HCT116 (cell line): ENCODE measurements around the gene SLC25A45. TPM values are rescaled to one million over a fixed set of nuclear protein-coding genes. Genes with fewer than 3 reads are reported as not detected.

Source experiments
- ATAC-seq: fragments of 200-7000 bp; cut with Tn5 transposase; 2 replicates; pipeline ENCODE4 v1.9.1; 2020; ENCODE audit warnings: mild to moderate bottlenecking, moderate library complexity
- BruUV-seq: library from RNA; stranded (reverse); fragments of 400-500 nt; replicated peaks from 2 replicates; lab custom pipeline; 2021; lab: Mats Ljungman, UMichigan
- CTCF ChIA-PET: fragments of 300-600 bp; sonication (Branson Sonifier 250); formaldehyde crosslinking; loops from one replicate; lab custom pipeline; 2021; ENCODE audit warnings: antibody characterized with exemption; lab: Charles Lee
- POLR2A ChIA-PET: fragments of 300-600, 350-600 bp; sonication (Branson Sonifier 250); formaldehyde crosslinking; loops from one replicate; lab custom pipeline; 2021; ENCODE audit warnings: antibody characterized with exemption; lab: Charles Lee
- RAD21 ChIA-PET, 2 experiments: fragments of 300-600 bp; sonication (Branson Sonifier 250); formaldehyde crosslinking; loops; one replicate each; lab custom pipeline; 2023; ENCODE audit warnings: low total read pairs in 2 of 2; ENCODE audit not compliant: uncharacterized antibody in 2 of 2, unreplicated experiment in 2 of 2, low non-redundant PET in 1 of 2; lab: Charles Lee
- DNase-seq: peaks from one replicate; pipeline ENCODE4 v3.0.0-alpha.2; 2010; ENCODE audit warnings: low read depth, low spot score
- H2AFZ ChIP-seq: fragments of 200-600 bp; shearing (Covaris generic), sonication (generic); 2 replicates; pipeline ENCODE4 v1.6.1; 2017; ENCODE audit warnings: low read depth, mixed run types, mixed read lengths, antibody characterized with exemption, low read length; ENCODE audit not compliant: poor library complexity, severe bottlenecking
- H3K27ac ChIP-seq: 2 replicates; pipeline ENCODE4 v1.5.1; 2012; ENCODE audit warnings: low read depth, low read length
- H3K27me3 ChIP-seq: fragments of 200-600 bp; sonication (generic); 2 replicates; pipeline ENCODE4 v1.6.1; 2016; ENCODE audit warnings: mixed run types, low read length, mixed read lengths; ENCODE audit not compliant: insufficient read depth
- H3K36me3 ChIP-seq, 2 experiments: fragments of 200-500 bp in 1 of 2; fragments of 200-600 bp in 1 of 2; sonication (Bioruptor generic) in 1 of 2; sonication (generic) in 1 of 2; 2 replicates each; pipeline versions ENCODE4 v1.5.1 to v1.6.1; 2014 to 2016; ENCODE audit warnings: low read length in 2 of 2, inconsistent platforms in 1 of 2, mixed read lengths in 1 of 2, mixed run types in 1 of 2; ENCODE audit not compliant: insufficient read depth in 2 of 2, control insufficient read depth in 1 of 2
- H3K4me1 ChIP-seq, 2 experiments: fragments of 200-600 bp in 1 of 2; sonication (generic) in 1 of 2; 2 replicates each; pipeline versions ENCODE4 v1.5.1 to v1.6.1; 2012 to 2017; ENCODE audit warnings: low read length in 2 of 2, inconsistent platforms in 1 of 2, mild to moderate bottlenecking in 1 of 2, mixed read lengths in 1 of 2, mixed run types in 1 of 2, moderate library complexity in 1 of 2; ENCODE audit not compliant: insufficient read depth in 2 of 2, control insufficient read depth in 1 of 2
- H3K4me2 ChIP-seq: fragments of 200-600 bp; sonication (generic); 2 replicates; pipeline ENCODE4 v1.6.1; 2017; ENCODE audit warnings: mixed run types, low read length, mixed read lengths
- H3K4me3 ChIP-seq, 2 experiments: fragments of 200-600 bp in 1 of 2; sonication (generic) in 1 of 2; replicated peaks in 1 of 2; 2 replicates each; pipeline ENCODE4 v1.5.1; 2011 to 2016; ENCODE audit warnings: low read length in 2 of 2, control low read depth in 1 of 2, low read depth in 1 of 2, mild to moderate bottlenecking in 1 of 2, mixed read lengths in 1 of 2, mixed run types in 1 of 2
- H3K79me2 ChIP-seq: fragments of 200-600 bp; sonication (generic); 2 replicates; pipeline ENCODE4 v1.6.1; 2017; ENCODE audit warnings: mild to moderate bottlenecking, mixed run types, low read length, moderate library complexity, mixed read lengths; ENCODE audit not compliant: insufficient read depth
- H3K9ac ChIP-seq: fragments of 200-600 bp; sonication (generic); 2 replicates; pipeline ENCODE4 v1.6.1; 2016; ENCODE audit warnings: low read length, mixed read lengths
- H3K9me2 ChIP-seq: fragments of 200-600 bp; sonication (generic), shearing (Covaris generic); 2 replicates; pipeline ENCODE4 v1.6.1; 2017; ENCODE audit warnings: mixed run types, mild to moderate bottlenecking, moderate library complexity; ENCODE audit not compliant: insufficient read depth
- H3K9me3 ChIP-seq, 2 experiments: fragments of 200-500 bp in 1 of 2; fragments of 200-600 bp in 1 of 2; sonication (Bioruptor generic) in 1 of 2; sonication (generic) in 1 of 2; 2 replicates each; pipeline ENCODE4 v1.6.1; 2014 to 2017; ENCODE audit warnings: low read length in 2 of 2, mixed read lengths in 2 of 2, inconsistent platforms in 1 of 2, low read depth in 1 of 2, mild to moderate bottlenecking in 1 of 2, mixed run types in 1 of 2, moderate library complexity in 1 of 2; ENCODE audit not compliant: control insufficient read depth in 1 of 2, insufficient read depth in 1 of 2
- H4K20me1 ChIP-seq: fragments of 200-600 bp; sonication (generic), shearing (Covaris generic); 2 replicates; pipeline ENCODE4 v1.6.1; 2017; ENCODE audit warnings: mixed run types, mild to moderate bottlenecking, moderate library complexity; ENCODE audit not compliant: insufficient read depth
- EGR1 ChIP-seq: IDR thresholded peaks from 2 replicates; pipeline ENCODE4 v1.6.1; 2012; ENCODE audit warnings: low read depth
- POLR2A ChIP-seq: IDR thresholded peaks from 2 replicates; pipeline ENCODE4 v1.7.0; 2011; ENCODE audit warnings: borderline replicate concordance; ENCODE audit not compliant: insufficient read depth, insufficient read length; ENCODE audit errors: extremely low read depth
- POLR2AphosphoS5 ChIP-seq: IDR thresholded peaks from 2 replicates; pipeline ENCODE4 v1.6.1; 2011; ENCODE audit warnings: mild to moderate bottlenecking, low read depth, low read length, moderate library complexity
- ZNF274 ChIP-seq: fragments of 200-500 bp; sonication (Bioruptor generic); IDR thresholded peaks from 2 replicates; pipeline ENCODE4 v1.6.1; 2014; ENCODE audit warnings: mild to moderate bottlenecking, low read depth, low read length, inconsistent platforms
- intact Hi-C: fragments of 100-400 bp; cut with micrococcal nuclease; formaldehyde crosslinking; loops from 2 replicates; pipeline ENCODE4 v1.10.0; 2022
- total RNA-seq: library from RNA; stranded (reverse); gene quantifications from one replicate; pipeline ENCODE4 v1.2.1, GENCODE V29; 2021; ENCODE audit not compliant: unreplicated experiment
- TF ChIP-seq, protein P1 (sequence below), 3 experiments: fragments of 200-600 bp in 1 of 3; sonication (generic) in 1 of 3; IDR thresholded peaks in 2 of 3; conservative IDR thresholded peaks in 1 of 3; 2 replicates each; pipeline ENCODE4 v1.5.1; 2012 to 2017; ENCODE audit warnings: low read depth in 2 of 3, low read length in 2 of 3, antibody characterized with exemption in 1 of 3, borderline replicate concordance in 1 of 3, control low read depth in 1 of 3, mild to moderate bottlenecking in 1 of 3, mixed read lengths in 1 of 3, mixed run types in 1 of 3, moderate library complexity in 1 of 3; ENCODE audit not compliant: insufficient read depth in 1 of 3
- TF ChIP-seq, protein P2 (sequence below): IDR thresholded peaks from 2 replicates; pipeline ENCODE4 v1.6.1; 2011; ENCODE audit warnings: mild to moderate bottlenecking, low read length, moderate library complexity; ENCODE audit not compliant: insufficient replicate concordance; ENCODE audit errors: extremely low read depth

The SLC25A45 gene
- total RNA-seq, 1 experiment from 2014 or later, result 3.9 TPM

DNA sequence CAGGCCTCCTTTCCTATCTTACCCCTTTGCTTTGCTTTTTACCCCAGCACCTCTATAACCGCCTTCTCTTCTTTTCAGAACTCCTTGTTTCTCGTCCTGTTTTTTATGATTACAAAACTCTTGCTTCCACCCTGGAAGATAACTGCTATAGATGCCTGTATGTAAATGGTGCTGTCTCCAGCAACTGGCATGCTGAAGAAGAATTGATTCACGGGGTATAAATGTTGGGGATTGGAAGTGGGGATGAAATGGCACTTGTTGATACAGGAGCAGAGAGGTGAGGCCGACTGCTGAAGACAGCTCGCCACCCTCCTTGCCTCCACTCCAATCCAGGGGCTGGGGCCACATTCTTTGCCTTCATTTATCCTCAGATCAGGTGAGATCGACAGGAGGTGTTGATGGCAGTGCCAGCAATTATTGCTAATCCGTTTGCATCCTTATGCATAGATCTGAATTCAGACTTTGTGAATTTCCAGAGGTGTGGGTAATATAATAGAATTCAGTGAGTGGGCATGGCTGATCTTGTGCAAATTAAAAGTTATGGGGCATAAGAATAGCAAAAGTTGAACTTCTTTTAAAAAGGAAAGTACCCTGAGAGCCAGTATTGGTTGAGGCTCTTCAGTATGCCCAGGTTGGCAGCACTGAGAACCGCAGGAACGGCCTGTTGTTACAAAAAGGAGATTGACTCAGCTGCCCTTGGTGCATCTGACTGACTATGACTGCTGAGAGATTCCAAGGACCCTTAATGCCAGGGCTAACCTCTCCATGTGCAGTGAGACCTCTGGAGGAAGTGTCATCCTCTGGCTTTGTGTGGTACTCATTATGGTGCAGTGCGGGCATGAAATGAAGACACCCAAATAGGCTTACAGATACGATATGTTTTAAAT is 45.5 kb upstream of the SLC25A45 start:
- H3K4me2 ChIP-seq, result peak overlapping the region; percentile 96; the same call in 1 of the 2 replicates
- H3K27me3 ChIP-seq, result no peaks in the 10 kb centered on the region
- no peak overlapping the region for H3K4me3 ChIP-seq
- H3K9me3 ChIP-seq, result no peaks in the 10 kb centered on the region
- peaks cover 0 to 8% of the 10 kb centered on the region in 2 experiments; a peak in 1 of 4 replicates for H3K36me3 ChIP-seq
- H3K9ac ChIP-seq, result 0 out of 2 replicates have a peak overlapping the region, but pooled peaks have one; percentile 95
- H2AFZ ChIP-seq, result no peak overlapping the region
- CTCF ChIA-PET, result interaction anchor here (1.0 kb wide), 1 partner anchor 41 kb away, joined by 4 read pairs; no protein-coding TSS in a partner anchor
- peaks cover 29% of the 10 kb centered on the region for H4K20me1 ChIP-seq
- RAD21 ChIA-PET, result no interaction called here
- intact Hi-C loops, result no loop called here
- H3K9me2 ChIP-seq, result no peaks in the 10 kb centered on the region
- peaks cover 69% of the 10 kb centered on the region for H3K79me2 ChIP-seq
- H3K27ac ChIP-seq, result peak overlapping the region; percentile 100
- no TSS peak for BruUV-seq
- peak; percentile 78 for TF ChIP-seq POLR2A
- TF ChIP-seq EGR1, result no peak
- TF ChIP-seq, protein P1, sequence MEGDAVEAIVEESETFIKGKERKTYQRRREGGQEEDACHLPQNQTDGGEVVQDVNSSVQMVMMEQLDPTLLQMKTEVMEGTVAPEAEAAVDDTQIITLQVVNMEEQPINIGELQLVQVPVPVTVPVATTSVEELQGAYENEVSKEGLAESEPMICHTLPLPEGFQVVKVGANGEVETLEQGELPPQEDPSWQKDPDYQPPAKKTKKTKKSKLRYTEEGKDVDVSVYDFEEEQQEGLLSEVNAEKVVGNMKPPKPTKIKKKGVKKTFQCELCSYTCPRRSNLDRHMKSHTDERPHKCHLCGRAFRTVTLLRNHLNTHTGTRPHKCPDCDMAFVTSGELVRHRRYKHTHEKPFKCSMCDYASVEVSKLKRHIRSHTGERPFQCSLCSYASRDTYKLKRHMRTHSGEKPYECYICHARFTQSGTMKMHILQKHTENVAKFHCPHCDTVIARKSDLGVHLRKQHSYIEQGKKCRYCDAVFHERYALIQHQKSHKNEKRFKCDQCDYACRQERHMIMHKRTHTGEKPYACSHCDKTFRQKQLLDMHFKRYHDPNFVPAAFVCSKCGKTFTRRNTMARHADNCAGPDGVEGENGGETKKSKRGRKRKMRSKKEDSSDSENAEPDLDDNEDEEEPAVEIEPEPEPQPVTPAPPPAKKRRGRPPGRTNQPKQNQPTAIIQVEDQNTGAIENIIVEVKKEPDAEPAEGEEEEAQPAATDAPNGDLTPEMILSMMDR (IDR thresholded peaks at IDR 0.05 in 2 of 3, conservative IDR thresholded peaks at IDR 0.05 in 1 of 3; ENCODE audit: borderline replicate concordance in 1 of 3, insufficient read depth in 1 of 3, low read depth in 2 of 3, low read length in 2 of 3), result no peak
- no peak for TF ChIP-seq ZNF274
- TF ChIP-seq, protein P2, sequence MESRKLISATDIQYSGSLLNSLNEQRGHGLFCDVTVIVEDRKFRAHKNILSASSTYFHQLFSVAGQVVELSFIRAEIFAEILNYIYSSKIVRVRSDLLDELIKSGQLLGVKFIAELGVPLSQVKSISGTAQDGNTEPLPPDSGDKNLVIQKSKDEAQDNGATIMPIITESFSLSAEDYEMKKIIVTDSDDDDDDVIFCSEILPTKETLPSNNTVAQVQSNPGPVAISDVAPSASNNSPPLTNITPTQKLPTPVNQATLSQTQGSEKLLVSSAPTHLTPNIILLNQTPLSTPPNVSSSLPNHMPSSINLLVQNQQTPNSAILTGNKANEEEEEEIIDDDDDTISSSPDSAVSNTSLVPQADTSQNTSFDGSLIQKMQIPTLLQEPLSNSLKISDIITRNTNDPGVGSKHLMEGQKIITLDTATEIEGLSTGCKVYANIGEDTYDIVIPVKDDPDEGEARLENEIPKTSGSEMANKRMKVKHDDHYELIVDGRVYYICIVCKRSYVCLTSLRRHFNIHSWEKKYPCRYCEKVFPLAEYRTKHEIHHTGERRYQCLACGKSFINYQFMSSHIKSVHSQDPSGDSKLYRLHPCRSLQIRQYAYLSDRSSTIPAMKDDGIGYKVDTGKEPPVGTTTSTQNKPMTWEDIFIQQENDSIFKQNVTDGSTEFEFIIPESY, result no peak
- peak; percentile 50; the same call in 1 of the 2 replicates for TF ChIP-seq POLR2AphosphoS5
- DNase-seq, result peak; percentile 39
- peaks cover 28 to 63% of the 10 kb centered on the region in 2 experiments for H3K4me1 ChIP-seq
- ATAC-seq, result peak; percentile 4; the same call in 1 of the 2 replicates
- POLR2A ChIA-PET, result interaction anchor here (1.6 to 15.5 kb wide), 5 partner anchors 9 to 70 kb away, joined by 3 to 910 read pairs (median 11); partner anchors contain the start of gene MALAT1
